Endodermal cell (in vitro differentiated cells): ENCODE results near the gene CACNA1H. TPM values are rescaled to one million over a fixed set of nuclear protein-coding genes. Genes with fewer than 3 reads are reported as not detected.

Source experiments
- DNase-seq: peaks from one replicate; pipeline ENCODE4 v3.0.0-alpha.2; 2017
- H3K27ac ChIP-seq: 2 replicates; pipeline ENCODE4 v1.5.1; 2013; ENCODE audit warnings: mild to moderate bottlenecking, low read depth, low read length, moderate library complexity
- H3K27me3 ChIP-seq: 2 replicates; pipeline ENCODE4 v1.6.1; 2013; ENCODE audit warnings: mild to moderate bottlenecking, low read length, moderate library complexity; ENCODE audit not compliant: insufficient read depth, control insufficient read depth, poor library complexity, severe bottlenecking
- H3K36me3 ChIP-seq: 2 replicates; pipeline ENCODE4 v1.7.0; 2013; ENCODE audit warnings: mild to moderate bottlenecking, low read length, moderate library complexity; ENCODE audit not compliant: control insufficient read depth, insufficient read depth
- H3K4me1 ChIP-seq: one replicate; pipeline ENCODE4 v1.7.0; 2013; ENCODE audit warnings: low read length; ENCODE audit not compliant: control insufficient read depth, insufficient read depth
- H3K4me3 ChIP-seq: 2 replicates; pipeline ENCODE4 v1.5.1; 2013; ENCODE audit warnings: mild to moderate bottlenecking, low read length, moderate library complexity
- H3K9ac ChIP-seq: 2 replicates; pipeline ENCODE4 v1.6.1; 2013; ENCODE audit warnings: mild to moderate bottlenecking, low read length, moderate library complexity; ENCODE audit not compliant: poor library complexity, severe bottlenecking; ENCODE audit errors: extremely low read depth
- H3K9me3 ChIP-seq: 2 replicates; pipeline ENCODE4 v1.6.1; 2013; ENCODE audit warnings: mild to moderate bottlenecking, low read length, moderate library complexity; ENCODE audit not compliant: control insufficient read depth
- H3K27ac Mint-ChIP-seq: 2 replicates; pipeline ENCODE4 v1.8.0; 2020; ENCODE audit warnings: mixed read lengths
- H3K27me3 Mint-ChIP-seq: 2 replicates; pipeline ENCODE4 v1.8.0; 2021; ENCODE audit warnings: mild to moderate bottlenecking, mixed read lengths; ENCODE audit not compliant: insufficient read depth
- H3K36me3 Mint-ChIP-seq: 2 replicates; pipeline ENCODE4 v1.8.0; 2020; ENCODE audit warnings: low read depth, mixed read lengths
- H3K4me1 Mint-ChIP-seq: 2 replicates; pipeline ENCODE4 v1.8.0; 2020; ENCODE audit warnings: mixed read lengths
- H3K4me3 Mint-ChIP-seq: 2 replicates; pipeline ENCODE4 v1.8.0; 2020; ENCODE audit warnings: mild to moderate bottlenecking, moderate library complexity, mixed read lengths
- H3K9me3 Mint-ChIP-seq: 2 replicates; pipeline ENCODE4 v1.8.0; 2020; ENCODE audit warnings: mild to moderate bottlenecking, mixed read lengths
- CTCF ChIP-seq: fragments of 200-600 bp; sonication (generic); conservative IDR thresholded peaks from 2 replicates; pipeline ENCODE4 v1.5.0; 2021; ENCODE audit warnings: antibody characterized with exemption, mild to moderate bottlenecking
- WGBS, 2 experiments: methylation state at CpG; one replicate each; pipeline versions ENCODE4 v1.1.5 to v1.1.7; 2013; ENCODE audit warnings: missing lambda C conversion rate in 2 of 2, mixed read lengths in 1 of 2; ENCODE audit not compliant: insufficient coverage in 1 of 2, insufficient read length in 1 of 2; 5-methylcytosine and 5-hydroxymethylcytosine counted together
- total RNA-seq, 2 donors: library from RNA; stranded (reverse); fragmentation: NEBNext Ultra II Directional in 1 of 2; extraction: Animal tissue kit (Norgen Biotek cat#: 25700) in 1 of 2; gene quantifications; 2 replicates in 1 of 2; 3 replicates in 1 of 2; pipeline ENCODE4 v1.2.1, GENCODE V29; 2021

CACNA1H gene
- total RNA-seq, 2 donors from 2014 or later, result 31.6 to 45.0 TPM

- H3K4me3 ChIP-seq, result no peak overlapping the region
- H3K27me3 ChIP-seq, result no peaks in the 10 kb centered on the region
- Mint-ChIP-seq H3K9me3 (no peaks in the 10 kb centered on the region), H3K4me1 (no peaks in the 10 kb centered on the region), H3K4me3 (no peak overlapping the region), H3K27ac (no peak overlapping the region), H3K36me3 (no peaks in the 10 kb centered on the region), H3K27me3 (no peaks in the 10 kb centered on the region)
- no peak for DNase-seq
- H3K4me1 ChIP-seq, result no peaks in the 10 kb centered on the region
- no peak overlapping the region for H3K9ac ChIP-seq
- 92 to 94% methylated on average over 27 to 35 of the region's 35 CpGs for WGBS, 2 experiments
- no peaks in the 10 kb centered on the region for H3K9me3 ChIP-seq
- H3K27ac ChIP-seq, result no peak overlapping the region
- no peaks in the 10 kb centered on the region for H3K36me3 ChIP-seq
- no peak for TF ChIP-seq CTCF
Measured at GRCh38 chr16:1119766-1120576, 32.9 kb upstream of the CACNA1H start.

DNA sequence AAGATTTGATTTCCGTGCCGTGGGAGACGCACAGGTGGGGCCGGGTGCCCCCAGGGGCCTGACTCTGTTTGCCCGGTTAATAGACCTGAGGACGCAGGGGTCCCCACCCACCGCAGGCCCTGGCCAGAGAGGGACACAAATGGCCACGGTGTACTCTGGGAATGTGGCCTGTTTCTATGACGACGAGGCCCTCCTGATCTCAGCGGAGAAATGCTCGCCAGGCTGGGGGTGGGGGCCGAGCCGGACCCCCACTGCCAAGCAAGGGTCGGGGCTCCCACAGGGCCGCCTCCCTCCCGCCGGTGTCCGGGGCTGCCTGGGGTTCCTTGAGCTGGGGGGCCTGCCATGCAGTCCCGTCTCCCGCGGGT is 32.3 kb upstream of the CACNA1H start:
- no peak overlapping the region for H3K27ac ChIP-seq
- no peak overlapping the region for H3K9ac ChIP-seq
- Mint-ChIP-seq H3K4me1 (no peaks in the 10 kb centered on the region), H3K36me3 (no peaks in the 10 kb centered on the region), H3K27me3 (no peaks in the 10 kb centered on the region), H3K4me3 (no peak overlapping the region), H3K27ac (no peak overlapping the region), H3K9me3 (no peaks in the 10 kb centered on the region)
- H3K9me3 ChIP-seq, result no peaks in the 10 kb centered on the region
- no peaks in the 10 kb centered on the region for H3K27me3 ChIP-seq
- no peak for TF ChIP-seq CTCF
- DNase-seq, result no peak
- WGBS, 2 experiments, result 86 to 92% methylated on average over 12 to 22 of the region's 22 CpGs
- no peaks in the 10 kb centered on the region for H3K4me1 ChIP-seq
- no peaks in the 10 kb centered on the region for H3K36me3 ChIP-seq
- no peak overlapping the region for H3K4me3 ChIP-seq

DNA sequence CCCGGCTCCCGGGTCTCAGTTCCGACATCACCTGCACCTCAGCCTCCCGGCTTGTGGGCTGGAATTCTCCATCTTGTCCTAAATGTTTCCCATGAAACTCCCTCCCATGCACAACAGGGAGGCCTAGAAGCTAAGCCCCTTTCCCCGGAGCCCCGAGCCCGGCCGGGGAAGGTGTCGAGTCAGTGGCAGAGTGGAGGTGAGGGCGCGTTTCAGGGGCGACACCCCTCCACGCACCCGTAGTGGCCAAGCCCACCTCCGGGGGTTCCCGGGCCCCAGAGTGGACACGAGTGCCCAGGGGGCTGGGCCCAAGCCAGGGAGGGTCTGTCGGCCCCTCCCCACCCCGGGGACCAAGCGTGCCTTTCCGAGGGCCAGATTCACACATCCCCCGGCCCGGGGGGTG is 31.9 kb upstream of the CACNA1H start:
- Histone ChIP-seq H3K4me1 (no peaks in the 10 kb centered on the region), H3K36me3 (no peaks in the 10 kb centered on the region), H3K9me3 (no peaks in the 10 kb centered on the region), H3K9ac (no peak overlapping the region), H3K27ac (peak overlapping the region; percentile 17), H3K27me3 (no peaks in the 10 kb centered on the region), H3K4me3 (no peak overlapping the region)
- Mint-ChIP-seq H3K4me3 (no peak overlapping the region), H3K27me3 (no peaks in the 10 kb centered on the region), H3K9me3 (no peaks in the 10 kb centered on the region), H3K27ac (no peak overlapping the region), H3K36me3 (no peaks in the 10 kb centered on the region), H3K4me1 (no peaks in the 10 kb centered on the region)
- 93% methylated on average over 11 to 23 of the region's 23 CpGs for WGBS, 2 experiments
- TF ChIP-seq CTCF, result no peak
- no peak for DNase-seq
